Measurements from ENCODE around the gene RIPK3.

- TF ChIP-seq, protein P1, sequence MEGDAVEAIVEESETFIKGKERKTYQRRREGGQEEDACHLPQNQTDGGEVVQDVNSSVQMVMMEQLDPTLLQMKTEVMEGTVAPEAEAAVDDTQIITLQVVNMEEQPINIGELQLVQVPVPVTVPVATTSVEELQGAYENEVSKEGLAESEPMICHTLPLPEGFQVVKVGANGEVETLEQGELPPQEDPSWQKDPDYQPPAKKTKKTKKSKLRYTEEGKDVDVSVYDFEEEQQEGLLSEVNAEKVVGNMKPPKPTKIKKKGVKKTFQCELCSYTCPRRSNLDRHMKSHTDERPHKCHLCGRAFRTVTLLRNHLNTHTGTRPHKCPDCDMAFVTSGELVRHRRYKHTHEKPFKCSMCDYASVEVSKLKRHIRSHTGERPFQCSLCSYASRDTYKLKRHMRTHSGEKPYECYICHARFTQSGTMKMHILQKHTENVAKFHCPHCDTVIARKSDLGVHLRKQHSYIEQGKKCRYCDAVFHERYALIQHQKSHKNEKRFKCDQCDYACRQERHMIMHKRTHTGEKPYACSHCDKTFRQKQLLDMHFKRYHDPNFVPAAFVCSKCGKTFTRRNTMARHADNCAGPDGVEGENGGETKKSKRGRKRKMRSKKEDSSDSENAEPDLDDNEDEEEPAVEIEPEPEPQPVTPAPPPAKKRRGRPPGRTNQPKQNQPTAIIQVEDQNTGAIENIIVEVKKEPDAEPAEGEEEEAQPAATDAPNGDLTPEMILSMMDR (conservative IDR thresholded peaks at IDR 0.05; ENCODE audit: low read length): no peak
- no peak for TF ChIP-seq EZH2phosphoT487 (IDR thresholded peaks at IDR 0.05; ENCODE audit: borderline replicate concordance, low read depth, low read length)
Observed at GRCh38 chr14:24335461-24336171, 4.2 kb downstream of the RIPK3 start.
